Gastrocnemius medialis (tissue), 4 donors: ENCODE results near the gene DNAJC11. TPM values are rescaled to one million over a fixed set of nuclear protein-coding genes. Genes with fewer than 3 reads are reported as not detected.
A peak's percentile ranks its signal among the peaks of the same experiment; 100 is the strongest.

Experiments
- ATAC-seq, 2 donors: fragments of 150-250 bp; one replicate each; pipeline ENCODE4 v1.9.1; 2016
- DNase-seq, 2 donors: peaks; one replicate each; pipeline ENCODE4 v3.0.0-alpha.2; 2019
- H3K27ac ChIP-seq, 4 donors: fragments of 200-600 bp; sonication (generic); 1 replicate in 1 of 4; 2 replicates in 3 of 4; pipeline ENCODE4 v1.5.1; 2016 to 2018; ENCODE audit warnings: mild to moderate bottlenecking in 2 of 4, moderate library complexity in 1 of 4
- H3K27me3 ChIP-seq, 3 donors: fragments of 200-600 bp; sonication (generic) in 2 of 3; 1 replicate in 1 of 3; 2 replicates in 2 of 3; pipeline versions ENCODE4 v1.5.1 to v1.6.0; 2016 to 2019; ENCODE audit warnings: mild to moderate bottlenecking in 1 of 3, moderate library complexity in 1 of 3
- H3K36me3 ChIP-seq, 2 donors: fragments of 200-600 bp; sonication (generic) in 1 of 2; one replicate each; pipeline ENCODE4 v1.5.1; 2017 to 2018
- H3K4me1 ChIP-seq, 2 donors: fragments of 200-600 bp; sonication (generic) in 1 of 2; one replicate each; pipeline ENCODE4 v1.5.1; 2016 to 2017; ENCODE audit warnings: mild to moderate bottlenecking in 2 of 2
- H3K4me3 ChIP-seq, 4 donors: fragments of 200-600 bp; sonication (generic) in 3 of 4; 1 replicate in 1 of 4; 2 replicates in 3 of 4; pipeline ENCODE4 v1.5.1; 2016 to 2019; ENCODE audit warnings: mild to moderate bottlenecking in 2 of 4
- H3K9me3 ChIP-seq, 3 donors: fragments of 200-600 bp; sonication (generic) in 2 of 3; 1 replicate in 1 of 3; 2 replicates in 2 of 3; pipeline ENCODE4 v1.5.1; 2016 to 2019
- CTCF ChIP-seq, 5 experiments: fragments of 450-650 bp in 3 of 5; fragments of 200-600 bp in 2 of 5; sonication (generic) in 2 of 5; IDR thresholded peaks in 4 of 5; conservative IDR thresholded peaks in 1 of 5; 1 replicate in 4 of 5; 2 replicates in 1 of 5; pipeline ENCODE4 v1.5.1; 2016 to 2019; ENCODE audit warnings: antibody characterized with exemption in 5 of 5, mild to moderate bottlenecking in 3 of 5, moderate library complexity in 3 of 5
- POLR2A ChIP-seq, 2 donors: fragments of 450-650 bp; IDR thresholded peaks; one replicate each; pipeline ENCODE4 v1.6.1; 2017; ENCODE audit warnings: antibody characterized with exemption in 2 of 2, mild to moderate bottlenecking in 2 of 2, moderate library complexity in 2 of 2
- in situ Hi-C, 4 donors: fragments of 200-750 bp; cut with MboI; loops; one replicate each; pipeline versions ENCODE4 v1.15.0 to v1.8.0; 2017; ENCODE audit warnings: low sequenced_read_pairs in 4 of 4
- intact Hi-C: fragments of 100-400 bp; cut with DNase I; formaldehyde crosslinking; loops from one replicate; pipeline ENCODE4 v1.15.1; 2023; ENCODE audit warnings: low total_unique reads
- total RNA-seq, 4 donors: library from RNA; depleted of rRNA; stranded (reverse); fragments of >200 nt; gene quantifications; one replicate each; pipeline versions ENCODE4 v1.1.0 to v1.2.3, GENCODE V29; 2016

DNAJC11 gene
- total RNA-seq, 4 donors from 2014 or later, result 23.3 to 40.7 (median 30.8) TPM

GRCh38 chr1:6621429-6622391, 79.9 kb downstream of the DNAJC11 start:
- ATAC-seq (peak in 1 of 2 donors; percentile 10), DNase-seq (no peak)
- H3K4me3 ChIP-seq, result no peak overlapping the region
- intact Hi-C loops (no loop called here), in situ Hi-C loops (no loop called here)
- peaks cover 0 to 33% of the 10 kb centered on the region in 2 donors for H3K36me3 ChIP-seq
- H3K9me3 ChIP-seq, result no peaks in the 10 kb centered on the region
- peaks cover 9 to 13% of the 10 kb centered on the region in 2 donors for H3K4me1 ChIP-seq
- TF ChIP-seq POLR2A (IDR thresholded peaks at IDR 0.05) (no peak), CTCF (IDR thresholded peaks at IDR 0.05 in 4 of 5, conservative IDR thresholded peaks at IDR 0.05 in 1 of 5) (no peak)
- H3K27me3 ChIP-seq, result no peaks in the 10 kb centered on the region
- H3K27ac ChIP-seq, result peak overlapping the region in 2 of 4 donors; percentile 6 to 49

- H3K4me3 ChIP-seq, result no peak overlapping the region
- in situ Hi-C loops, result no loop called here
- intact Hi-C loops, result no loop called here
- DNase-seq, result no peak
- no peaks in the 10 kb centered on the region for H3K9me3 ChIP-seq
- H3K4me1 ChIP-seq, result peaks cover 5 to 7% of the 10 kb centered on the region in 2 donors
- peaks cover 0 to 33% of the 10 kb centered on the region in 2 donors for H3K36me3 ChIP-seq
- no peaks in the 10 kb centered on the region for H3K27me3 ChIP-seq
- TF ChIP-seq POLR2A (IDR thresholded peaks at IDR 0.05), result no peak
- ATAC-seq, result no peak
- H3K27ac ChIP-seq, result no peak overlapping the region
Measured at GRCh38 chr1:6619045-6619444, 82.6 kb downstream of the DNAJC11 start.

GRCh38 chr1:6614929-6615785, 86.5 kb downstream of the DNAJC11 start:
- intact Hi-C loops, result no loop called here
- DNase-seq, result no peak

GRCh38 chr1:6614019-6614928, 87.3 kb downstream of the DNAJC11 start:
- Histone ChIP-seq H3K9me3 (no peaks in the 10 kb centered on the region), H3K4me3 (peak overlapping the region; percentile 90 to 100 (median 94)), H3K27me3 (no peaks in the 10 kb centered on the region), H3K4me1 (peaks cover 27 to 31% of the 10 kb centered on the region in 2 donors), H3K27ac (peak overlapping the region; percentile 95 to 99 (median 96)), H3K36me3 (peaks cover 0 to 2% of the 10 kb centered on the region in 2 donors)
- TF ChIP-seq POLR2A (IDR thresholded peaks at IDR 0.05) (no peak), CTCF (IDR thresholded peaks at IDR 0.05 in 4 of 5, conservative IDR thresholded peaks at IDR 0.05 in 1 of 5) (no peak)
- peak in 1 of 2 donors; percentile 13 for ATAC-seq
- intact Hi-C loops, result no loop called here
- in situ Hi-C loops, result no loop called here
- peak in 1 of 2 donors; percentile 45 for DNase-seq

More at GRCh38 chr1:6614929-6615785, 86.5 kb downstream of the DNAJC11 start:
- Histone ChIP-seq H3K27me3 (no peaks in the 10 kb centered on the region), H3K4me3 (peak overlapping the region; percentile 90 to 100 (median 94)), H3K36me3 (peaks cover 0 to 9% of the 10 kb centered on the region in 2 donors), H3K4me1 (peaks cover 18 to 22% of the 10 kb centered on the region in 2 donors), H3K9me3 (no peaks in the 10 kb centered on the region), H3K27ac (peak overlapping the region; percentile 95 to 99 (median 96))
- no peak for ATAC-seq
- in situ Hi-C loops, result no loop called here
- TF ChIP-seq POLR2A (IDR thresholded peaks at IDR 0.05), result no peak
- no peak for TF ChIP-seq CTCF (IDR thresholded peaks at IDR 0.05 in 4 of 5, conservative IDR thresholded peaks at IDR 0.05 in 1 of 5)
